SK-N-DZ (cell line): Measurements from ENCODE around the gene DSG3.

Experiments used
- DNase-seq: peaks from one replicate; pipeline ENCODE4 v3.0.0-alpha.2; 2015; ENCODE audit warnings: low spot score

The DSG3 gene

GRCh38 chr18:31526374-31526773 lies 78.8 kb downstream of the DSG3 start:
- no peak for DNase-seq
